Measurements from ENCODE around the gene CCDC146. TPM values are rescaled to one million over a fixed set of nuclear protein-coding genes. Genes with fewer than 3 reads are reported as not detected.
"Not testable (repeated sequence)": the region's sequence is repeated elsewhere in the genome, so short reads cannot be mapped to it uniquely, and the experiment has no call there.

Gene CCDC146
- total RNA-seq, 2 donors from 2014 or later: 4.7 to 6.8 TPM

- intact Hi-C loops (cut with DNase I); ATAC-seq; DNase-seq: not testable (repeated sequence)
Measured at GRCh38 chr7:77131781-77132180, 9.4 kb downstream of the CCDC146 start.

GRCh38 chr7:77138668-77139067 lies 16.3 kb downstream of the CCDC146 start:
- intact Hi-C loops (cut with DNase I); DNase-seq; ATAC-seq: not testable (repeated sequence)

- intact Hi-C loops (cut with DNase I); DNase-seq; ATAC-seq: not testable (repeated sequence)
Measured at GRCh38 chr7:77140291-77140690, 17.9 kb downstream of the CCDC146 start.

DNA sequence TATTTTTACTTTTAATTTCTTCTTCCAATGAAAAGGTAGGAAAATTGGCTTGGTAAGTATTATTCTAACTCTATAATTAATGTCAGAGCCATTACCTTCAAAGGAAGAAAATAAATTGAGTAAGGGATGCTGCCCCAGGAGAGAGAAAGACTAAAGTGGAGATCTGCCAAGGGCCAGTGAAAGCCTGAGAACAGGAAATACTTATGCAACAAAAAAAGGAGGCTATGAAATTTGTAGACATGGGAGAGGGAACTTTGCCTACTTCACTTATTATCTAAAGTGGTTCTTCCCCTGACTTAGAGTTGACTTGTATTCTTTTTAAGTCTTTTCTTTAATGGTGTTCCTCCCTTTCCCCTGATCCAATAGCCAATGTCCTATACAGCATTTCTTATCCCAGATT lies 29.8 kb downstream of the CCDC146 start:
- DNase-seq; intact Hi-C loops (cut with DNase I): not testable (repeated sequence)
- peak in 1 of 2 donors; percentile 17 for ATAC-seq

DNA sequence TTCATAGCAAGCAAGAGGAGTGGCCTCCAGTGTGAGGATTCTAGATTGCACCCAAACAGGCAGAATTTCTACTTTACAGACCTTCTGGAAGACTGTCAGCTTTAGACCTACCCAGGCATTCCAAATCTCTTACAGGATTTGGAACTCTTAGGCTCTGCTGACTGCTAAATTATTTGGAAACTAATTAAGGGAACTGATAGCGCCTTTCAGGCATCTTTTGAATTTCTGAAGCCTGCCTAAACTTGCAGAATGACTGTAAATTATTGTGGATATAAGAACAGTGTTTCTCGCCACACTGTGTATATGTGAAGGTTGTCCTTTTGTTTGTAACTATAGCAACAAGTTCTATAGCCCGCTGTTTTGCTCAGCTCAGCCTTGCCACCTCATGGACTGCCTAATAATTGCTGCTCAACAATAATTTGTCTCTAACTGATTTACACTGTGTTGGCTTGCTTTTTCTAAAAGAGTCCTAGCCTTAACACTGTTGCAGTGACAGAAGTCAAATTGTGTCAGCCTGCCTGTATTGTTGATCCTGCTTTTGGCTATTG lies 32.6 kb downstream of the CCDC146 start:
- DNase-seq; intact Hi-C loops (cut with DNase I): not testable (repeated sequence)
- peak in 1 of 2 donors; percentile 46 for ATAC-seq

- DNase-seq: not testable (repeated sequence)
Measured at GRCh38 chr7:77155601-77156377, 33.4 kb downstream of the CCDC146 start.

DNA sequence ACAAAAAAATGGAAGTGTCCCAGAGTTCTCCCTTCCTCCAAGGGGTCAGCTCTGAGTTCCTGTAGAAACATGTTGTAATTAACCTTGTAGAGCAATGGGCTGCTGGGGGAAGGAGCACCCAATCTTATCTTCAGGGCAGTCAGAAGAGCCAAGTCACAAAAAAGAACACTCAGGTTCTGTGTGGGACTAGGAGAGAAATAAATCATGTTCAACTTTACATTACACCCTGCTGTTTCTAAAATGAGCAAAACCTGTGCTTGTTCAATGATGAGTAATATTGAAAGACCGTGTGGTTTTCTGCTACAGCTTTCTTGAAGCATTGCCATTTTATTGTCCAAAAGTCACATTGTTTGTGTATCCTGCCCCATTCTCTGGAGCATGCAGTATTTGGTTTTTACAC lies 34.6 kb downstream of the CCDC146 start:
- intact Hi-C loops (cut with DNase I); DNase-seq: not testable (repeated sequence)
- peak in 1 of 2 donors; percentile 12 for ATAC-seq

More at GRCh38 chr7:77155601-77156377, 33.4 kb downstream of the CCDC146 start:
- ATAC-seq; intact Hi-C loops (cut with DNase I): not testable (repeated sequence)

DNA sequence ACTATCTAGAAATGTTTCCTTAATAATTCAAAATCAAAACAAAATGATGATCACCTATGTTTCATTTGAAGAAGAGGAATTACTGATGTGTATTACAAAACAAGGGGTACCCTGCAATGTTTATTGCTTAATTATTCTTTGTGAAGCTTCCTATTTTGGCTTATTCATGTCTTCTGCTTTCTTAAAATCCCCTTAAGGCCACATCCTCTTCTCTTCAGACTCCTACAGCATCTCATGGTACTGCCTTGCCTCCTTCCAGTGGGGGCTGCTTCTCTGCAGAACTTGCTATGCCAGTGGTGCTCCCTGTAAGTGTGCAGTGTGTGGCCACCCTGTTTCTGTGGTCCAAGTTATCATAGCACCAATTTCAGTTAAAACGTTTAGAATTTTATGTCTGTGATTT lies 35.0 kb downstream of the CCDC146 start:
- DNase-seq (no peak), ATAC-seq (peak in 1 of 2 donors; percentile 60)
- intact Hi-C loops (cut with DNase I): no loop called here

DNA sequence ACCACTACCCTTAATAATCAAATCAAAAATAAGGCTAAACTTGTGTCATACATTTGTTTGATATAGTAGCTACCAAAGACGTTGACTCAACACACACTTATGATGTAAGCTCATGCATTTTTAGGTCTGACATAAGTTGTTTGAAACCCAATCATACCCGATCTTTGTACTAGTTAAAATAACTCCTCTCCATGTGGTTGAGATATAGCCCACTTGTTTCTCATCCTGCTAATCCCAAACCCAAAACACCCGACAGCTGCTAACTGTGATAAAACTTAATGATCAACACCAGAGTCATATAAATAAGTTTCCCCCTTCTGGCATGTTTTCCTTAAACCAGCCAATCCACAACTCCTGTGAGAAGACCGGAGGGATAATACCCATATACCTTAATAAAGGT lies 48.7 kb downstream of the CCDC146 start:
- intact Hi-C loops (cut with DNase I); DNase-seq; ATAC-seq: not testable (repeated sequence)

GRCh38 chr7:77172437-77173172 lies 50.2 kb downstream of the CCDC146 start:
- ATAC-seq; DNase-seq; intact Hi-C loops (cut with DNase I): not testable (repeated sequence)

GRCh38 chr7:77174418-77174817 lies 52.0 kb downstream of the CCDC146 start:
- intact Hi-C loops (cut with DNase I); ATAC-seq; DNase-seq: not testable (repeated sequence)

DNA sequence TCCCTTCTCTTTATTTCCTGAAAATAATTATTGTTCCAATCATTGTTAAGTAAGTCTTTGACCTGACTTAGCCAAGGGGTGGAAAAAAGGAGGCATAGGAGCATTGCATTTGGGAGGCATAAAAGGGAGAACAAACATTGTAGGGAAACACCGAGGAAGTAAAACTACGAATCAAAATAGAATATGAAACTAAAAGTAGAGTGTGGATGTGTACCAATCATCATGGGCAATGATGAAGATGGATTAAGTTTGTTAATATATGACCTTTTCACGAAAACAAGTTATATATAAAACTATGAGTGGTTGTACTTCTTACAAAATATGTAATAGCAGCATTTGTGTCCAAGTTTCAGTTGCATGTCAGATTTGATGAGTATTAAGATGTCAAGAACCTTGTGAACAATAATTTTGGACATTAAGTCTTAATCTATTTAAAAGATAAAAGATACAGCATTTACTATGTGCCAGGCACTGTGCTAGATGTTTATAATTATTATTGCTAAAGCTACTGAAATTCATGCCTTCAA lies 52.9 kb downstream of the CCDC146 start:
- DNase-seq; ATAC-seq; intact Hi-C loops (cut with DNase I): not testable (repeated sequence)

DNA sequence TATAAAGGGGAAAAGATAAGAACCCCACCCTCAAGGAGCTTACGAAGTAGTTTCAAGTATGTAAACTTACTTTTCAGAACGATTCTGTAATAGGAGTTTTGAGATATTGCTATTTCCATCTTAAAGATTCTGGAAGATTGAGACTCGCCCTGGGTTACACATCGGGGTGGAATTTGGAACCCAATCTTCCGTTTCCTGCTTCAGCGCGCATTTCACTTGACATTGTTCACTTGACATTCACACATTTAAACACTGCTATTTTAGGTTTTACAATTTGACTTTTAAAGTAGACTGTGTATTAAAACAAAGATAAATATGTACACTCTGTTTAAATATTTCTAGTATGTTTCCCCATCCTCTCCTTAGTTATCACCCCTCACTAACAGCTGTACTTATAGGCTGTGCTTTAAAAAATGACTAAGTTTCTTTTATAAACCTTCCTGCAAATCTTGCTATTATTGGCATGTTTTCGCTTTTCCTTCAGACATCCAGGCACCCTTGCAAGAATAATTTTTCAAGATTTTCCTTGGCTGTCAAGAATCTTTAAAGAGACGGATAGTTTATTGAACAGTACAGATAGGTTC lies 55.0 kb downstream of the CCDC146 start:
- intact Hi-C loops (cut with DNase I); ATAC-seq; DNase-seq: not testable (repeated sequence)

DNA sequence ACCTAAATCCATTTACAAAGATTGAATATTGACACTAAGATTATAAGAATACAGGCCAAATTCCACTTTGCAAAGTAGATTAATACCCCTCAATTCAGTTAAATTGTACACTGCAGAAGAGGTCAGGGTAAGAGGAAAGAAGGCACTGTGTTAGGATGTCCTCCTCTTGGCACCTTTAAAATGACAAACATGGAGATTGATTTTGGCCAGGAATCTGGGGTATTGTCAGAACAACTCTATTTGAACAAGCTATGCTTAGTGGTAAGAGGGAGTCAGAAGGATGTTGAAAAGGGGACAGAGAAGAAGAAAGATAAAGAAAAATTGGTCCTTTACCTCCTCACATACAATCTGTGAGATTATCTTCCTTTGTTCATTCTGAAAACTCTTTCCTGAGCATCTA lies 55.6 kb downstream of the CCDC146 start:
- intact Hi-C loops (cut with DNase I); ATAC-seq; DNase-seq: not testable (repeated sequence)

DNA sequence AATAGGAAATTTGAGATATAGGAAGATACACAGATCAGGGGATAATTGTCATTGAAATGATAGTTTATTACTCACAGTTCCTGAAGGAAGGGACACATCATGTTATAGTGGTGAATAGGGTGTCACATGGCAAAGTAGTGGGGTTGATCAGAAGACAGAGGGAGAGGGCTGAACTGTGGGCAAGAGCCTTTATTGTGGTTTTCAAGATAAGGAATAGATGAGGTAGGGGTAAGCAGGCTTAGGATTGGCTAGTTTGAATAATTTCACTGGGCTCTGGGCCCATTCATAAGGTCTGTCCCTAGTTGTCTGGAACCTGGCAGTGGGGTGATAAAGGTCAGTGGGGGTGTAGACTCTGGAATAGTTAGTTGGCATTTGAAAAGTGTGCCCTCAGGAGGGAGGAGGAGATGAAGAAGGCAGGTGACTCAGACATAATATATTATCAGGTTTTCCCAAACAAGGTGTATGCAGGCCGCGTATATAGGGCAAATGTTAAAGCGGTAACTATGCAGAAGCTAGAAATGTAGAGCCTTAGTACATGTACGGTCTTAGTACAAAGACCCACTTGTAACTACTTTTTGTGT lies 58.7 kb downstream of the CCDC146 start:
- intact Hi-C loops (cut with DNase I): no loop called here
- ATAC-seq (no peak), DNase-seq (no peak)

DNA sequence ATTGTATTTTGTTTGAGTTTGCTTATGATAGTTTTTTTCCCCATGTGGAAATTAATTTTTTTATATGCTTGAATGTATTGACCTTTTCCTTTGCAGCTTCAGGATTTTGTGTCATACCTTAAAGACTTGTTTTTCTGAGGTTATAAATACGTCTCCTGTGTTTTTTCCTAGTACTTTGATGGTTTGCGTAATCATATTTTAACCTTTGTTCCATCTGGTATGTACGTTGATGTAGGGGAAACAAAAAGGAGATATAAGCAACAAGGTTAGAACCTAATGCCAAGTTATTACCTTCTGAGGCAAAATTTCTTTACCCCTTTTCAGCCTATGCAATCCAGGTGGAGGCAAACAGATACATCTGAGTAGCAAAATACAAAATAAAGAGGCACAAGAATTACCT lies 59.3 kb downstream of the CCDC146 start:
- no peak for DNase-seq
- intact Hi-C loops (cut with DNase I): no loop called here
- ATAC-seq: no peak

- ATAC-seq: no peak
- intact Hi-C loops (cut with DNase I): no loop called here
Measured at GRCh38 chr7:77182261-77182660, 59.8 kb downstream of the CCDC146 start.

DNA sequence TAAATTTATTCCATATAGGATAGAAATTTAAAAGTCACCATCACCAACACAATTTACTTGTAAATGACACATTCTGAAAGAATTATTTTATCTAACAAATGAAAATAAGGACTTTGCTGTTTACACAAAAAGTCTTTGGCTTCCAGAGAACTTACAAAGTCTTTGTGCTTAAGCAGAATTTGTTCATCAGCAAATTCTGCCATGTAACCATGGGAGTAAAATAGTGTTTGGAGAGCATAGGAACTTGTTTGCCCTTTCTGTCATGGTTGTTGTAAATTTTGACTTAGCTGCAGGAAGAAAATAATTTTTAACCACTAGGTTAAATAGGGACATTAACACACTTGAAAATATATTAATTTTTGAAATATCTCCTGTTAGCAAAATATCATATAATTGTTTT lies 62.0 kb downstream of the CCDC146 start:
- intact Hi-C loops (cut with DNase I): no loop called here
- ATAC-seq (no peak), DNase-seq (no peak)

More at GRCh38 chr7:77182261-77182660, 59.8 kb downstream of the CCDC146 start:
- DNase-seq: no peak

GRCh38 chr7:77184990-77185389 lies 62.6 kb downstream of the CCDC146 start:
- DNase-seq (no peak), ATAC-seq (no peak)
- intact Hi-C loops (cut with DNase I): no loop called here

Measured in left cardiac atrium (tissue), 4 donors.